Upper lobe of right lung (tissue), 1 donor: ENCODE data around the gene GZMB. TPM values are rescaled to one million over a fixed set of nuclear protein-coding genes. Genes with fewer than 3 reads are reported as not detected.

Experiments used
- ATAC-seq: fragments of 200-7000 bp; cut with Tn5 transposase; one replicate; pipeline ENCODE4 v1.9.1; 2020; ENCODE audit warnings: mild to moderate bottlenecking, moderate library complexity
- DNase-seq: peaks from one replicate; pipeline ENCODE4 v3.0.0-alpha.2; 2020
- H3K27ac ChIP-seq: fragments of 200-600 bp; one replicate; pipeline ENCODE4 v1.8.0; 2022
- H3K27me3 ChIP-seq: fragments of 200-600 bp; one replicate; pipeline ENCODE4 v1.8.0; 2022; ENCODE audit warnings: mild to moderate bottlenecking
- H3K36me3 ChIP-seq: fragments of 200-600 bp; one replicate; pipeline ENCODE4 v1.8.0; 2022
- H3K4me1 ChIP-seq: fragments of 200-600 bp; one replicate; pipeline ENCODE4 v1.8.0; 2022
- H3K4me3 ChIP-seq: fragments of 200-600 bp; one replicate; pipeline ENCODE4 v1.8.0; 2022; ENCODE audit warnings: mild to moderate bottlenecking
- H3K9me3 ChIP-seq: fragments of 200-600 bp; one replicate; pipeline ENCODE4 v1.8.0; 2022
- intact Hi-C: fragments of 100-400 bp; cut with DNase I; formaldehyde crosslinking; loops from one replicate; pipeline ENCODE4 v1.11.0; 2022
- total RNA-seq: library from RNA; stranded (reverse); fragmentation: NEBNext Ultra II Directional; extraction: Animal tissue kit (Norgen Biotek cat#: 25700); gene quantifications from one replicate; pipeline ENCODE4 v1.2.1, GENCODE V29; 2021
- TF ChIP-seq, protein P1 (sequence below): fragments of 200-600 bp; IDR thresholded peaks from one replicate; pipeline ENCODE4 v1.8.0; 2022; ENCODE audit warnings: antibody characterized with exemption
- donor health status: DM: no; HTN: yes; CAD: no; lungs with severe emphysema.

GZMB gene
- total RNA-seq, 1 donor from 2014 or later = 8.1 TPM

DNA sequence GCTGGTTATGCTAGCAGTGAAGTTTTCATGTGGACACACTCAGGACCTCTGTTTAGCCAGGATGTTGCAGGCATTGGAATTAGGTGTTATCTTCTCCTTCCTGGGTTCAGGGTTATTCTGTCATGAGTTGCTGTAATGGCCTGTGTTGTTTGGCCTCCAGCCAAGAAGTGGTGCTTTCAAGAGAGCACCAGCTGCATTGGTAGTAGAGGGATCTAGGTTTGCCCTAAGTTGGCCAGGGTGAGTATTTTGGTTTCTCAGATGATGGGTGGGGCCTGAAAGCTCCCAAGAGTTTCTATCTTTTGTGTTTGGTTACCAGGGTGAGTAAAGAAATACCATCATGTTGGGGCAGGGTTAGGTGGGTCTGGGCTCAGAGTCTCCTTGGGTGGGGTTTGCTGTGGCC is 21.8 kb downstream of the GZMB start:
- no peak for DNase-seq
- intact Hi-C loops = no loop called here

DNA sequence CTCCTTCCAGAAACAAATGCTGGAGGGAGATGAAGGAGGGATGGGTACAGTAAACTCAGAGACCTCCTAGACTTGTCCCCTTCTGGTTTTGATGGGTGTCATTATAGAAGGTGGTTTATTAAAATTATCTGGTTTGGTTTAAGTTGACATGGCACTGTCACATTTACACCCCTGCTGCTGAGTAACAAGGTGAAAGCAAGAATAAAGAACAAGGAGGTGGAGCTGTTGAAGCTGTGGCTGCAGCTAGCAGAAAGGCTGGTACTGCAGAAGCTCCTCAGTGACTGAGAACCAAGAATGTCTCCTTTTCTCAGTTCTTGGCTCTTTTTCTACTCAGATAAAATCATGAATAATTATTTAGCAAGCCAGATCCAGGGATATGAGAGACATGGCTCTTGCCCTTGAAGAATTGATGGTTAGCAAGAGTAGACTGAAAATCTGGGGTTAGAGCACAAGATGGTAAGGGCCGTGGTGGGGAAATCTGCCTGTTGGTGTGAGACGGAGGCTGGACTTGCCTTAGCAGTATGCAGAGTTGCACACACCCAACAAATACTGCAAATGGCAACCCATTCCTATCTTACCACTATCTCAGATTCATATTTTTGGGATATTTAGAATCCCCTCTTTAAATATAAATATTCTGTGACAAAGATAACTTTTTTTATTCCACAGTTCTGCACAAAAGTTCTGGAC is 24.2 kb downstream of the GZMB start, which contains the start of gene GZMH:
Gene GZMH, minus strand, starts transcription at position 31 of the 690 bp plus-strand sequence. CDS start 72 bp downstream, outside the sequence.
- Histone ChIP-seq H3K36me3 (no peaks in the 10 kb centered on the region), H3K4me1 (no peaks in the 10 kb centered on the region), H3K4me3 (no peak within 1 kb of the TSS), H3K27me3 (no peaks in the 10 kb centered on the region), H3K27ac (no peak within 1 kb of the TSS), H3K9me3 (no peaks in the 10 kb centered on the region)
- DNase-seq (no peak), ATAC-seq (no peak)
- intact Hi-C loops = no loop called here
- TF ChIP-seq, protein P1, sequence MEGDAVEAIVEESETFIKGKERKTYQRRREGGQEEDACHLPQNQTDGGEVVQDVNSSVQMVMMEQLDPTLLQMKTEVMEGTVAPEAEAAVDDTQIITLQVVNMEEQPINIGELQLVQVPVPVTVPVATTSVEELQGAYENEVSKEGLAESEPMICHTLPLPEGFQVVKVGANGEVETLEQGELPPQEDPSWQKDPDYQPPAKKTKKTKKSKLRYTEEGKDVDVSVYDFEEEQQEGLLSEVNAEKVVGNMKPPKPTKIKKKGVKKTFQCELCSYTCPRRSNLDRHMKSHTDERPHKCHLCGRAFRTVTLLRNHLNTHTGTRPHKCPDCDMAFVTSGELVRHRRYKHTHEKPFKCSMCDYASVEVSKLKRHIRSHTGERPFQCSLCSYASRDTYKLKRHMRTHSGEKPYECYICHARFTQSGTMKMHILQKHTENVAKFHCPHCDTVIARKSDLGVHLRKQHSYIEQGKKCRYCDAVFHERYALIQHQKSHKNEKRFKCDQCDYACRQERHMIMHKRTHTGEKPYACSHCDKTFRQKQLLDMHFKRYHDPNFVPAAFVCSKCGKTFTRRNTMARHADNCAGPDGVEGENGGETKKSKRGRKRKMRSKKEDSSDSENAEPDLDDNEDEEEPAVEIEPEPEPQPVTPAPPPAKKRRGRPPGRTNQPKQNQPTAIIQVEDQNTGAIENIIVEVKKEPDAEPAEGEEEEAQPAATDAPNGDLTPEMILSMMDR = no peak

More for the DNA sequence above, 21.8 kb downstream of the GZMB start:
- Histone ChIP-seq H3K9me3 (no peaks in the 10 kb centered on the region), H3K4me1 (no peaks in the 10 kb centered on the region), H3K27ac (no peak overlapping the region), H3K36me3 (no peaks in the 10 kb centered on the region), H3K4me3 (no peak overlapping the region), H3K27me3 (no peaks in the 10 kb centered on the region)
- ATAC-seq = no peak
- TF ChIP-seq, protein P1 = no peak

DNA sequence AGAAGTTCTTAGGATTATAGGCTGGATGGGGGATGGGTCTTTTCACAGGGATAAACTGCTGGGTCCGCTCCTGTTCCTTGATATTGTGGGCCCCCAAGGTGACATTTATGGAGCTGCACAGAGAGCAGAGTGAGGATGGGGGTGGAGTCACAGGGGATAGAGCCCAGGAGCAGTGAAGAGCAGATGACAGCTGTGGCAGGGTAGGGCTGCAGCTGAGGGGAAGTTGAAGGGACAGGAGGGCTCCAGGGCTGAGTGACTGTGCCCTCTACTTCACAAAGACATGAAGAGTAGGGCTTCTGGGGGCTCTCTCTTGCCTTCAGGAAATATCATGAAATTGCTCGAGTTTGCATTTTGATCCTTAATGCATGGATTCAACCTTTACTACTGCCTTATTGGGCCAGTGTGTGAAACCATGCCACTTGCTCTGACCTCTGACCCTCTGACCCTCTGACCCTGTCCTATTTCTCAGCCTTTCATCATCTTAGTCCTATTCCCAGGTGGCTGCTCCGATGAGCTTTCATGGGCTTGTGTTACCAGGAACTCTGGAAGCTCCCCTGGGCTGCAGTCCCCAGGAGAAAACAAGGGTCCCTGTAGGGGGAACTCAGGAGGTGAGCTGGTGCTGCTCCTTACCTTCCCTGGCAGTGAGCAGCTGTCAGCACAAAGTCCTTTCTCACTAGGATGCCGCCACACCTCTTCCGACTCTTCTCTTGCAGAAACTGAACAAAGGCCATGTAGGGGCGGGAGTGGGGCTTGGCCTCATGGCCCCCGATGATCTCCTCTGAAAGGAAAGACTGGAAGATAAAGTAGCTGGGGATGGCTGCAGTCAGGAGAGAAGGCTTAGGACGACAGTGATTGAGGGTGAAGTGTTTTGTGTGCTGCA is 26.1 kb downstream of the GZMB start:
- intact Hi-C loops = no loop called here

DNA sequence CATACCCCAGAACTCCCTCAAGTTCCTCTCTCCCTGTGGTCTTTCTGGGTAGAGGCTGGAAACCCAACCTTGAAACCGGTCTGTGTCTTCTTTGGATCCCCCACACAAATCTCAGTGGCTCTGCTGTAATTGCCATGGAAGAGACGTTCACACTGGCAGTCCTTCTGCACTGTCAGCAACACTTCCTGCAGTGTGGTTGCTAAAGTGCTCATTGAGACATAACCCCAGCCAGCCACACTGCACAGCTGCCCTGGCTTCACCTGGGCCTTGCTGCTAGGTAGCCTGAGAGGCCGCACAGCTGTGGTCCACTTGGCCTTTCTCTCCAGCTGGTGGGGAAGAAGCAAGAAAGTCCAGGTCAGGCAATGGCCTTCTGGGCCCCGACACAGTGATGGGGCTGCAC is 26.9 kb downstream of the GZMB start:
- DNase-seq = no peak
- intact Hi-C loops = no loop called here
- H3K27me3 ChIP-seq = no peaks in the 10 kb centered on the region
- TF ChIP-seq, protein P1 = no peak
- ATAC-seq = peak; percentile 30
- no peaks in the 10 kb centered on the region for H3K36me3 ChIP-seq
- H3K4me3 ChIP-seq = no peak overlapping the region
- H3K27ac ChIP-seq = no peak overlapping the region
- no peaks in the 10 kb centered on the region for H3K9me3 ChIP-seq
- H3K4me1 ChIP-seq = no peaks in the 10 kb centered on the region

More for the DNA sequence above, 26.1 kb downstream of the GZMB start:
- no peaks in the 10 kb centered on the region for H3K4me1 ChIP-seq
- H3K27ac ChIP-seq = peak overlapping the region; percentile 1
- no peaks in the 10 kb centered on the region for H3K27me3 ChIP-seq
- H3K4me3 ChIP-seq = no peak overlapping the region
- H3K36me3 ChIP-seq = no peaks in the 10 kb centered on the region
- H3K9me3 ChIP-seq = no peaks in the 10 kb centered on the region
- ATAC-seq = no peak
- no peak for DNase-seq
- TF ChIP-seq, protein P1 = no peak

DNA sequence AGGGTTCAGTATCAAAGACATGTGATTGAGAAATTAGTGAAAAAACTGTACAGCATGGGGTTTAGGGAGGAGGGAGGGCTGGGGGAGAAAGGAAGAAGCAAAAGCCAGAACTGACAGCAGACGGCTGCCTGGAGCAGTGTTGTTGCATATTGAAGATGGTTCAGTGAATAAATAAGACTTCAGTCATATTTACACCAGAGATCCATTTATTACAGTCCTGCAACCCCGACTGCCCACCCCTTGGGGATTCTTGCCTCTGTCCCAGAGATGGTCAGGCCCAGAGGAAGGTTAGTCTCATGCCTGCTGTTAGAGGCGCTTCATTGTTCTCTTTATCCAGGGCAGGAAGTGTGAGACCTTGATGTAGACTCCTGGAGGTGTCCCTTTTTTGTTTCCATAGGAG is 27.7 kb downstream of the GZMB start:
- DNase-seq (no peak), ATAC-seq (no peak)
- Histone ChIP-seq H3K4me3 (no peak overlapping the region), H3K4me1 (no peaks in the 10 kb centered on the region), H3K27me3 (no peaks in the 10 kb centered on the region), H3K27ac (no peak overlapping the region), H3K36me3 (no peaks in the 10 kb centered on the region), H3K9me3 (no peaks in the 10 kb centered on the region)
- intact Hi-C loops = no loop called here
- TF ChIP-seq, protein P1 = no peak
